Esophagus (tissue), 2 donors: ENCODE results near the gene MISP3. TPM values are rescaled to one million over a fixed set of nuclear protein-coding genes. Genes with fewer than 3 reads are reported as not detected.

ENCODE experiments used
- H3K27ac ChIP-seq, 2 donors: one replicate each; pipeline ENCODE4 v1.5.1; 2013; ENCODE audit warnings: low read depth in 2 of 2, mild to moderate bottlenecking in 2 of 2, inconsistent platforms in 1 of 2, low read length in 1 of 2, moderate library complexity in 1 of 2
- H3K27me3 ChIP-seq, 2 donors: one replicate each; pipeline ENCODE4 v1.6.1; 2013; ENCODE audit warnings: low read length in 2 of 2, control low read depth in 1 of 2, mild to moderate bottlenecking in 1 of 2; ENCODE audit not compliant: insufficient read depth in 2 of 2, control insufficient read depth in 1 of 2
- H3K36me3 ChIP-seq, 2 donors: one replicate each; pipeline ENCODE4 v1.6.1; 2013; ENCODE audit warnings: low read length in 1 of 2; ENCODE audit not compliant: control insufficient read depth in 2 of 2, insufficient read depth in 2 of 2
- H3K4me1 ChIP-seq, 2 donors: one replicate each; pipeline ENCODE4 v1.6.1; 2013; ENCODE audit warnings: low read length in 1 of 2; ENCODE audit not compliant: control insufficient read depth in 2 of 2, insufficient read depth in 2 of 2
- H3K4me3 ChIP-seq, 2 donors: one replicate each; pipeline ENCODE4 v1.5.1; 2013; ENCODE audit warnings: low read length in 2 of 2, mild to moderate bottlenecking in 2 of 2, low read depth in 1 of 2, moderate library complexity in 1 of 2
- H3K9me3 ChIP-seq, 2 donors: one replicate each; pipeline ENCODE4 v1.6.1; 2013; ENCODE audit warnings: mild to moderate bottlenecking in 2 of 2, low read depth in 1 of 2, low read length in 1 of 2, moderate library complexity in 1 of 2; ENCODE audit not compliant: control insufficient read depth in 2 of 2, insufficient read depth in 1 of 2
- WGBS, 2 donors: extraction: QIAGEN DNeasy Blood & Tissue Kit; methylation state at CpG; one replicate each; pipeline ENCODE4 v1.1.7; 2013; 5-methylcytosine and 5-hydroxymethylcytosine counted together
- polyA plus RNA-seq, 2 donors: library from polyadenylated mRNA; stranded (reverse); fragments of 200-250 nt; gene quantifications; one replicate each; pipeline ENCODE4 v1.2.3, GENCODE V29; 2013
- donor health status: healthy with polysubstance abuse.
- donor health status: Bipolar disorder and iron deficiency.

The MISP3 gene
- polyA plus RNA-seq, 2 donors: 3.1 to 7.1 TPM

GRCh38 chr19:14111486-14111885 lies 38.9 kb downstream of the MISP3 start:
- Histone ChIP-seq H3K36me3 (peaks cover 0 to 3% of the 10 kb centered on the region in 2 donors), H3K27me3 (no peaks in the 10 kb centered on the region), H3K27ac (no peak overlapping the region), H3K9me3 (no peaks in the 10 kb centered on the region), H3K4me3 (no peak overlapping the region), H3K4me1 (peaks cover 10 to 13% of the 10 kb centered on the region in 2 donors)
- 82 to 93% methylated on average over 1 of the region's 1 CpG for WGBS, 2 donors

GRCh38 chr19:14112051-14112808 lies 39.6 kb downstream of the MISP3 start:
- H3K4me1 ChIP-seq: peaks cover 10 to 18% of the 10 kb centered on the region in 2 donors
- H3K27ac ChIP-seq: peak overlapping the region; percentile 67 to 71
- no peaks in the 10 kb centered on the region for H3K9me3 ChIP-seq
- H3K36me3 ChIP-seq: no peaks in the 10 kb centered on the region
- H3K27me3 ChIP-seq: no peaks in the 10 kb centered on the region
- H3K4me3 ChIP-seq: no peak overlapping the region
- 62 to 71% methylated on average over 12 of the region's 12 CpGs for WGBS, 2 donors

GRCh38 chr19:14112809-14113385 lies 40.3 kb downstream of the MISP3 start:
- Histone ChIP-seq H3K36me3 (no peaks in the 10 kb centered on the region), H3K4me1 (peaks cover 10 to 18% of the 10 kb centered on the region in 2 donors), H3K27me3 (no peaks in the 10 kb centered on the region), H3K27ac (peak overlapping the region; percentile 67 to 71), H3K4me3 (no peak overlapping the region), H3K9me3 (no peaks in the 10 kb centered on the region)
- WGBS, 2 donors: 38 to 47% methylated on average over 12 of the region's 12 CpGs

- Histone ChIP-seq H3K27ac (peak overlapping the region; percentile 67 to 71), H3K36me3 (no peaks in the 10 kb centered on the region), H3K27me3 (no peaks in the 10 kb centered on the region), H3K4me3 (no peak overlapping the region), H3K4me1 (peaks cover 10 to 24% of the 10 kb centered on the region in 2 donors), H3K9me3 (no peaks in the 10 kb centered on the region)
- 84 to 88% methylated on average over 18 of the region's 18 CpGs for WGBS, 2 donors
Observed at GRCh38 chr19:14113762-14114414, 41.3 kb downstream of the MISP3 start.

- no peaks in the 10 kb centered on the region for H3K9me3 ChIP-seq
- no peak overlapping the region for H3K4me3 ChIP-seq
- H3K27ac ChIP-seq: peak overlapping the region in 1 of 2 donors; percentile 35
- no peaks in the 10 kb centered on the region for H3K36me3 ChIP-seq
- 84 to 89% methylated on average over 7 of the region's 7 CpGs for WGBS, 2 donors
- H3K4me1 ChIP-seq: peaks cover 10 to 24% of the 10 kb centered on the region in 2 donors
- no peaks in the 10 kb centered on the region for H3K27me3 ChIP-seq
Observed at GRCh38 chr19:14114439-14114838, 41.9 kb downstream of the MISP3 start.

GRCh38 chr19:14114854-14115253 lies 42.3 kb downstream of the MISP3 start:
- 38 to 41% methylated on average over 9 of the region's 9 CpGs for WGBS, 2 donors

DNA sequence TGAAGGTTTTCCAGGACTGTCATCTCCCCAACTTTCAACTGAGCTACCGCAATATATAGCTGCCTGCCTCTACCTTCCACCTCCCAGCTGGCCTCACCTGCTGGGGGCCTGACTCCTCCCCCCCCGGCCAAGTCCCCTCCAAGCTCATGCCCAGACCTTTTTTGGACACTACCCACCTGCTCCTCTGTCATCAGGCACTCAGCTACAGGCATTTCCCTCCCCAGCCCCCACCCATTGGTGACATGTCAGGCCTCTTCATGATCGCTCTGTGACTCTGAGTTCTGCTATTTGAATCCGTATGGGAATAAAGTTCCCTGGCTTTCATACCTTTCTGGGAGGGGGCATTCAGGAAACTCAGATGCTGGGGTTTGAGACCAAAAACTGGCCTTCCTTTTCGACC lies 43.2 kb downstream of the MISP3 start:
- no peak overlapping the region for H3K4me3 ChIP-seq
- H3K36me3 ChIP-seq: no peaks in the 10 kb centered on the region
- H3K27me3 ChIP-seq: no peaks in the 10 kb centered on the region
- no peaks in the 10 kb centered on the region for H3K9me3 ChIP-seq
- H3K27ac ChIP-seq: no peak overlapping the region
- 69 to 76% methylated on average over 5 of the region's 5 CpGs for WGBS, 2 donors
- H3K4me1 ChIP-seq: peaks cover 10 to 24% of the 10 kb centered on the region in 2 donors

More at GRCh38 chr19:14114854-14115253, 42.3 kb downstream of the MISP3 start:
- no peaks in the 10 kb centered on the region for H3K27me3 ChIP-seq
- H3K4me1 ChIP-seq: peaks cover 10 to 24% of the 10 kb centered on the region in 2 donors
- H3K4me3 ChIP-seq: no peak overlapping the region
- H3K36me3 ChIP-seq: no peaks in the 10 kb centered on the region
- H3K27ac ChIP-seq: peak overlapping the region; percentile 13 to 35
- H3K9me3 ChIP-seq: no peaks in the 10 kb centered on the region

DNA sequence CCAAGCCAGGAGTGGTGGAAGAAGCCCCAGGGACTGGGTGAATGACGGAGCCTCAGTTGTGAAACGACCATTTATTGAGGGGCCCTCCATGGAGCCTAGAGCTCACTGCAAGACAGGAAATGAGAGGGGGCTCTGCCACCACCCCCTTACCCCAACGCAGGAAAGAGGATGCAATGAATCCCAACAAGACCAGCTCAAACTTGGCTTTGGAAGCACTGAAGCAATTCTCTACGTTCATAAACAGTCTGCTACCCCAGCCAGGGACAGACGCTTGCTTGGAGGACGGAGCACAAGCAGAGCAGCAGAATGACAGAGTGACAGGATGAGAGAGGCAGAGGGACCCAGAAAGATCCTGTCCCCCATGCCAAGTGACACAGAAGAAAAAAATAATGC lies 43.9 kb downstream of the MISP3 start:
- H3K27me3 ChIP-seq: no peaks in the 10 kb centered on the region
- peaks cover 10 to 24% of the 10 kb centered on the region in 2 donors for H3K4me1 ChIP-seq
- 9 to 12% methylated on average over 6 of the region's 6 CpGs for whole genome bisulfite sequencing, 2 donors
- no peaks in the 10 kb centered on the region for H3K9me3 ChIP-seq
- H3K4me3 ChIP-seq: peak overlapping the region; percentile 73 to 81
- no peak overlapping the region for H3K27ac ChIP-seq
- no peaks in the 10 kb centered on the region for H3K36me3 ChIP-seq

DNA sequence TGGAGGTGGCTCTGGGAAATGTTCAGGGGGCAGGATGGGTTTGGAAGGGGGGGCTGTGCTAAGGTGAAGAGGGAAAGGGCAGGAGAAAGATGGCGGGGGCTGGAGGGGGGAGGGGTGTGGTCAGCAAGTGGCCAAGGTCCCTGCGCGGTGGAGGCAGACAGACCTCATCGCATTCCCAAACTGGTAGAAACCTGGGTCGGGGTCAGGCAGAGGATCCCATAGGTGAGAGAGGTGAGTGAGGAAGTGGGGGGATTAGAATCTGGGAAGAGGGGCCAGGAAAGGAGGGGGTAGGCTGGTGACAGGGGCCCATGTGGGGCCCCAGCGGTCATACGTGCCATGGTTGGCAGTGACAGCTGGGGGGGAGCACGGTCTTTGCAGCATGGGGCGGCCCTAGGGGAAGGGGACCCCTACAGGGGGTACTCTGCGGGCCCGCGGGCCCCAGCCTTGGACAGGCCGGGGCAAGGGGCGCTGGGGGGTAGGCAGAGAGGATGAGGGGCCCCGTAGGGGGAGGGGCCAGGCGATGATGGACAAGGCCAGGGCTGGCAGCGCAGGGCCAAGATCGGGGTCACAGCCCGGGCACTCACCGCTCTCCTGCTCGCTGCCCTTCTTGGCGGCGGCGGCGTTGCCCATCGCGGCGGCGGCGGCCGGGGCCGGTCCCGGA lies 44.5 kb downstream of the MISP3 start:
- WGBS, 2 donors: 0 to 1% methylated on average over 15 to 33 of the region's 33 CpGs
- H3K36me3 ChIP-seq: no peaks in the 10 kb centered on the region
- peak overlapping the region; percentile 73 to 81 for H3K4me3 ChIP-seq
- no peaks in the 10 kb centered on the region for H3K9me3 ChIP-seq
- H3K4me1 ChIP-seq: peaks cover 10 to 24% of the 10 kb centered on the region in 2 donors
- H3K27ac ChIP-seq: peak overlapping the region; percentile 69 to 71
- H3K27me3 ChIP-seq: no peaks in the 10 kb centered on the region
